ENCODE data around the gene PTPRJ.

GRCh38 chr11:48124880-48125279 lies 144.5 kb downstream of the PTPRJ start:
- TF ChIP-seq CTCF (IDR thresholded peaks at IDR 0.05; ENCODE audit: low read depth, low read length) (no peak), MYC (IDR thresholded peaks at IDR 0.05; ENCODE audit: low read depth, low read length) (no peak), MAX (IDR thresholded peaks at IDR 0.05; ENCODE audit: low read depth, low read length) (no peak)
